Omental fat pad (tissue), 4 donors: ENCODE measurements around the gene INPP5K. TPM values are rescaled to one million over a fixed set of nuclear protein-coding genes. Genes with fewer than 3 reads are reported as not detected.

Experiments used
- ATAC-seq: fragments of 150-250 bp; one replicate; pipeline ENCODE4 v1.9.1; 2016; ENCODE audit warnings: mild to moderate bottlenecking, moderate library complexity; ENCODE audit not compliant: low FRiP score
- DNase-seq: peaks from one replicate; pipeline ENCODE4 v3.0.0-alpha.2; 2019; ENCODE audit warnings: low spot score
- CTCF ChIP-seq, 3 donors: fragments of 450-650 bp; IDR thresholded peaks; one replicate each; pipeline ENCODE4 v1.5.1; 2016 to 2017; ENCODE audit warnings: antibody characterized with exemption in 3 of 3, mild to moderate bottlenecking in 3 of 3, moderate library complexity in 2 of 3
- total RNA-seq, 4 donors: library from RNA; depleted of rRNA; stranded (reverse); fragments of >200 nt; gene quantifications; one replicate each; pipeline ENCODE4 v1.1.0, GENCODE V29; 2016

INPP5K gene
- total RNA-seq, 4 donors from 2014 or later: 103 to 279 (median 153) TPM

GRCh38 chr17:1490643-1491442 is 25.6 kb downstream of the INPP5K start:
- ATAC-seq (peak; percentile 42), DNase-seq (no peak)
- no peak for TF ChIP-seq CTCF (IDR thresholded peaks at IDR 0.05)

GRCh38 chr17:1488826-1489270 is 27.6 kb downstream of the INPP5K start:
- TF ChIP-seq CTCF (IDR thresholded peaks at IDR 0.05): no peak
- DNase-seq: no peak
- ATAC-seq: no peak

GRCh38 chr17:1487939-1488825 is 28.2 kb downstream of the INPP5K start:
- ATAC-seq (peak; percentile 28), DNase-seq (peak; percentile 83)
- no peak for TF ChIP-seq CTCF (IDR thresholded peaks at IDR 0.05)

GRCh38 chr17:1486802-1487695 is 29.4 kb downstream of the INPP5K start:
- TF ChIP-seq CTCF (IDR thresholded peaks at IDR 0.05): no peak
- peak; percentile 58 for DNase-seq
- ATAC-seq: peak; percentile 21

- peak; percentile 35 for ATAC-seq
- TF ChIP-seq CTCF (IDR thresholded peaks at IDR 0.05): no peak
- DNase-seq: peak; percentile 66
Observed at GRCh38 chr17:1485423-1486376, 30.7 kb downstream of the INPP5K start.
